Measurements from ENCODE around the gene ZNF516. TPM values are rescaled to one million over a fixed set of nuclear protein-coding genes. Genes with fewer than 3 reads are reported as not detected.

The ZNF516 gene
- total and polyA plus RNA-seq, 7 experiments from 2014 or later = 1.9 to 60.4 (median 21.7) TPM

DNA sequence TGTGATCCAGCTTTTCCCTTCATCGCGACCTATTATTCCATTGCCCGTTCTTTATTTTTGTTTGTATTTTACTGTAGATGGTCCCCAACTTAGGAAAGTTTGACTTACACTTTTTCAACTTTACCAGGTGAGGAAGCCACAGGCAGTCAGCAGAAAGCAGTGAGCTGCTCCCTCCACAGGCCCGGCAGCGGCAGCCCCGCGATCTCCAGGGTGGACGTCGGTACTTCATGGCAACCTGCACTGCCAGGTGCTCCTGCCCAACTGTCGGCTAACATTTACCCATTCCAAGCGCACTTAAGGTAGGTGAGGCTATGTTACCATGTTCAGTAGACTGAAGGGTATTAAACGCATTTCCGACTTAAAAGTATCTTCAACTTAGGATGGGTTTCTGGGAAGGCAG, 12.8 kb downstream of the ZNF516 start:
- Mint-ChIP-seq H3K36me3 (peaks cover 0 to 21% (median 0%) of the 10 kb centered on the region in 5 donors), H3K4me3 (no peak overlapping the region), H3K4me1 (peaks cover under 1 to 55% (median 39%) of the 10 kb centered on the region in 7 donors), H3K27me3 (peaks cover 0 to 24% (median 0%) of the 10 kb centered on the region in 5 donors), H3K9me3 (peaks cover 0 to 1% (median 0%) of the 10 kb centered on the region in 11 donors), H3K27ac (no peak overlapping the region)
- peaks cover 0 to under 1% of the 10 kb centered on the region in 2 donors for H3K4me1 ChIP-seq (ENCODE audit: control insufficient read depth in 2 of 2, insufficient read depth in 2 of 2, low read length in 2 of 2)
- H3K9me3 ChIP-seq (ENCODE audit: control insufficient read depth in 2 of 3, low read length in 3 of 3) = no peaks in the 10 kb centered on the region
- ATAC-seq = no peak
- ChIA-PET POLR2A (interaction anchor here (1.0 to 1.7 kb wide), 4 partner anchors 8 to 17 kb away, joined by 3 to 7 read pairs (median 4); no protein-coding TSS in a partner anchor), CTCF (no interaction called here)
- H3K27ac ChIP-seq (ENCODE audit: low read depth, low read length) = no peak overlapping the region
- intact Hi-C loops (cut with micrococcal nuclease) = no loop called here
- no peak overlapping the region for H3K4me3 ChIP-seq (ENCODE audit: low read length)
- H3K36me3 ChIP-seq (ENCODE audit: control insufficient read depth in 2 of 3, insufficient read depth in 3 of 3, low read length in 3 of 3) = peaks cover 0 to 3% (median 0%) of the 10 kb centered on the region in 3 experiments
- no peaks in the 10 kb centered on the region for H3K27me3 ChIP-seq (ENCODE audit: control insufficient read depth in 2 of 2, insufficient read depth in 2 of 2, low read length in 2 of 2)
- DNase-seq = no peak

DNA sequence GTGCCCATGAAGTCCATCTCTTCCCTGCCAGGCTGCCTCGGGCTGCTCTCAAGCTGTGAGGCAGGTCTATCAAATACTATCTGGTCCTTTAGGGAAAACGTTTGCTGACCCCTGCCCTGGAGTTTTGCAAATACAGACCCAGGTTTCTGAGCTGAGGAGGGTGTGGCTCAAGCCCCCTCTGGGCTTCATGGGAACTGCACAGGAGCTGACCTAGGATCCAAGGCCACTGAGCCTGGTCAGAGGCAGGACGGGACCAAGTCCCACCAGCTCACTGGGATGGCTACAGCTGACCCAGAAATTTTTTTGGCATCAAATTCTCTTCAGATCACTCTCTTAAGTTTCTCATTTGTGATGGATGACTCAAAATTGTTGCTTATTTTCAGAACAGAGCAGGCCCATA, 14.1 kb downstream of the ZNF516 start:
- peaks cover 4 to 57% (median 44%) of the 10 kb centered on the region in 7 donors for H3K4me1 Mint-ChIP-seq
- ChIA-PET CTCF (no interaction called here), POLR2A (interaction anchor here (0.7 to 1.2 kb wide), 2 partner anchors 9 to 18 kb away, joined by 3 to 4 read pairs; no protein-coding TSS in a partner anchor)
- H3K4me1 ChIP-seq (ENCODE audit: control insufficient read depth in 2 of 2, insufficient read depth in 2 of 2, low read length in 2 of 2) = peaks cover 0 to 7% of the 10 kb centered on the region in 2 donors
- H3K9me3 Mint-ChIP-seq = peaks cover 0 to 1% (median 0%) of the 10 kb centered on the region in 11 donors
- peaks cover 0 to 3% (median 0%) of the 10 kb centered on the region in 3 experiments for H3K36me3 ChIP-seq (ENCODE audit: control insufficient read depth in 2 of 3, insufficient read depth in 3 of 3, low read length in 3 of 3)
- H3K27me3 Mint-ChIP-seq = peaks cover 0 to 29% (median 0%) of the 10 kb centered on the region in 5 donors
- H3K36me3 Mint-ChIP-seq = peaks cover 0 to 18% (median 0%) of the 10 kb centered on the region in 5 donors
- intact Hi-C loops (cut with micrococcal nuclease) = no loop called here
- DNase-seq (no peak), ATAC-seq (no peak)
- H3K4me3 ChIP-seq (ENCODE audit: low read length) = no peak overlapping the region
- H3K27me3 ChIP-seq (ENCODE audit: control insufficient read depth in 2 of 2, insufficient read depth in 2 of 2, low read length in 2 of 2) = no peaks in the 10 kb centered on the region
- no peak overlapping the region for H3K27ac ChIP-seq (ENCODE audit: low read depth, low read length)
- no peaks in the 10 kb centered on the region for H3K9me3 ChIP-seq (ENCODE audit: control insufficient read depth in 2 of 3, low read length in 3 of 3)
- H3K27ac Mint-ChIP-seq = peak overlapping the region in 1 of 9 donors; percentile 42
- H3K4me3 Mint-ChIP-seq = no peak overlapping the region

DNA sequence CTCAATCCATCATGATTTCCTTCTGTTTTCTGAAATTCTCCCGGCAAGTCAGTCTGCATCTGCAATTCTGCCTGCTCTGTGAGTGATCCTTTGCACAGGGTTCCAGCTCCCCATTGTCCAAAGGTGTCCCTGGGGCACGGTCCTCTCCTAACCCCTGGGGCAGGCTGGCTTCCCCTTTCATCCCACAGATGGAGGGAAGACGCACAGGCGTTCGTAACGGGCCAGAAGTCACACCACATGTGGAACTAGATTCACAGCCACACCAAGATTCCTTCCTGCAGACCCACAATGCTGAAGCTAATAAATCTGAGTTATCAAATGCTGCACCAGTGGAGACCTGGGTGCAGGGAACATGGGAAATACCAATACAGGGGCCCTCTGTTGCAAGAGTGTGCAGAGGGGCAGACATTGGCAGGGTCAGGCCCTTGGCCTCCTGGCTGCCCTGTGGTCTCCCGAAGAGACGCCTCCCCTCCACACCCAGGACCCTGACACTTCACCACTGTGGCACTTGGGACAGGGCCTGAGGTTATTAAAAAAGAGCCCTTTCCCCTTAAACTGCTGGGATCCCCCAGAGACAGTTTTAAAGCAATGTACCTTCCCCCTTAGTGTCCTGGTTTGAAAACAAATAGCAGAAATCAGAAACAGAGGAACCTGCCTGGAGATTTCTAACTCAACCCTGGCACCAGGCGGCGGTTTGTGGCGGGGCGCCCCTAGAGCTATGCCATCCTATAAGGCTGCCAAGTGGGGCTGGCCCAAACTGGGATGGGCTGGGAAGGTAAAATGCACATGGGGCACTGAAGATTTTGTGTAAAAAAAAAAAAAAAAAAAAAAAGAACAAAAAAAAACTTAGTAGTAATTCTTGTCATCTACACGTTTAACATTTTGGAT, 15.4 kb downstream of the ZNF516 start:
- ChIA-PET CTCF (no interaction called here), POLR2A (no interaction called here)
- peaks cover 0 to 3% (median 0%) of the 10 kb centered on the region in 3 experiments for H3K36me3 ChIP-seq (ENCODE audit: control insufficient read depth in 2 of 3, insufficient read depth in 3 of 3, low read length in 3 of 3)
- Mint-ChIP-seq H3K4me1 (peaks cover 4 to 56% (median 45%) of the 10 kb centered on the region in 7 donors), H3K27ac (no peak overlapping the region), H3K4me3 (no peak overlapping the region), H3K27me3 (peaks cover 0 to 30% (median 0%) of the 10 kb centered on the region in 5 donors), H3K36me3 (peaks cover 0 to 18% (median 0%) of the 10 kb centered on the region in 5 donors), H3K9me3 (peaks cover 0 to 1% (median 0%) of the 10 kb centered on the region in 11 donors)
- DNase-seq (no peak), ATAC-seq (peak; percentile 43)
- no peaks in the 10 kb centered on the region for H3K9me3 ChIP-seq (ENCODE audit: control insufficient read depth in 2 of 3, low read length in 3 of 3)
- no peak overlapping the region for H3K27ac ChIP-seq (ENCODE audit: low read depth, low read length)
- intact Hi-C loops (cut with micrococcal nuclease) = loop anchor here in 1 of 2 donors (10.0 kb wide), 1 partner anchor 105 kb away; no protein-coding TSS in a partner anchor
- H3K4me1 ChIP-seq (ENCODE audit: control insufficient read depth in 2 of 2, insufficient read depth in 2 of 2, low read length in 2 of 2) = peaks cover 0 to 7% of the 10 kb centered on the region in 2 donors
- H3K27me3 ChIP-seq (ENCODE audit: control insufficient read depth in 2 of 2, insufficient read depth in 2 of 2, low read length in 2 of 2) = no peaks in the 10 kb centered on the region
- H3K4me3 ChIP-seq (ENCODE audit: low read length) = no peak overlapping the region

DNA sequence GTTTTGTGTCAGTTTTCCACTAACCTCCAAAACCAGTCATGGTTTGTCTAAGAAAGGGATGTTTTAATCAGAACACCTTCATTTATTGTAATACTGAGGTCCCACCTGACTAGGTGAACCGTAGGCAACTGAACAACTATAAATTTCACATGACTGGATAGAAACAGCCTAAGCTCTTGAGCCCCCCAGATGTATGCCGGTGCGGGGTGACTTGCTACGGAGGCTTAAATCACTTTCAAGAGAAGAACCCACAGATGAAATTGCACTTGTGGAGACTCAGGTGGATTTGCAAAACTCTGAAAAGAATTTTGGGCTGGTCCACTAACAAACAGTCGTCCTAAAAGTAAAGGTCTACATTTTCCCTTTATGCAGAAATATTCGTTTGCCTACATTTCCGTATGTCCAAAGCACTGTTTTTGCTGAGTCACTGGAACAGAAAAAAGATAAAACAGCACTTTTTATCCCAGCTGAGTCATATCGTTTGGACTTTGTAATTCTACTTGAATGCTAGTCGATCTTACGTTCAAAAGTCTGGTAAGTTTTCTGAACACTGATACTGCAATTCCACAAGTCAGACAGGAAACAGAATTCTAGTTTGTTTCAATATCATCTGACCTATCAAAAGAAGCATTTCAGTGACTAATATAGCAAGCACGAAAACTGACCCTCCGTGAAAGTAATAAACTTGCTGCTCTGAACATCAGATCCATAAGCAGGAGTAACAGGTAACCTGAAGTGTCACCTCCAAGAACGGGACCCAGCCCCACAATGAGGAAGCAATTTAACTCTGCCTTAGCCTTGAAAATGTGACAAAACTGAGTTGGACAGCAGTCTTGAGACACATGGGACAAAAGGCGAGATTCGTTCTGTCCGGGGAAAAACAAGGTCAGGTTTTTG, 18.1 kb downstream of the ZNF516 start:
- Histone ChIP-seq H3K27me3 (ENCODE audit: control insufficient read depth in 2 of 2, insufficient read depth in 2 of 2, low read length in 2 of 2) (no peaks in the 10 kb centered on the region), H3K4me1 (ENCODE audit: control insufficient read depth in 2 of 2, insufficient read depth in 2 of 2, low read length in 2 of 2) (peaks cover 0 to 7% of the 10 kb centered on the region in 2 donors), H3K27ac (ENCODE audit: low read depth, low read length) (no peak overlapping the region), H3K36me3 (ENCODE audit: control insufficient read depth in 2 of 3, insufficient read depth in 3 of 3, low read length in 3 of 3) (no peaks in the 10 kb centered on the region), H3K9me3 (ENCODE audit: control insufficient read depth in 2 of 3, low read length in 3 of 3) (no peaks in the 10 kb centered on the region), H3K4me3 (ENCODE audit: low read length) (no peak overlapping the region)
- Mint-ChIP-seq H3K4me1 (peaks cover 4 to 74% (median 58%) of the 10 kb centered on the region in 7 donors), H3K27me3 (peaks cover 0 to 36% (median 0%) of the 10 kb centered on the region in 5 donors), H3K4me3 (peak overlapping the region in 8 of 10 donors; percentile 5 to 72 (median 50)), H3K9me3 (peaks cover 0 to 1% (median 0%) of the 10 kb centered on the region in 11 donors), H3K27ac (peak overlapping the region in 4 of 9 donors; percentile 26 to 72 (median 28)), H3K36me3 (peaks cover 0 to 7% (median 0%) of the 10 kb centered on the region in 5 donors)
- intact Hi-C loops (cut with micrococcal nuclease) = loop anchor here in 1 of 2 donors (2.0 to 10.0 kb wide), 2 partner anchors 14 to 108 kb away; no protein-coding TSS in a partner anchor
- no peak for ATAC-seq
- no peak for DNase-seq
- POLR2A ChIA-PET = no interaction called here
- CTCF ChIA-PET = no interaction called here

DNA sequence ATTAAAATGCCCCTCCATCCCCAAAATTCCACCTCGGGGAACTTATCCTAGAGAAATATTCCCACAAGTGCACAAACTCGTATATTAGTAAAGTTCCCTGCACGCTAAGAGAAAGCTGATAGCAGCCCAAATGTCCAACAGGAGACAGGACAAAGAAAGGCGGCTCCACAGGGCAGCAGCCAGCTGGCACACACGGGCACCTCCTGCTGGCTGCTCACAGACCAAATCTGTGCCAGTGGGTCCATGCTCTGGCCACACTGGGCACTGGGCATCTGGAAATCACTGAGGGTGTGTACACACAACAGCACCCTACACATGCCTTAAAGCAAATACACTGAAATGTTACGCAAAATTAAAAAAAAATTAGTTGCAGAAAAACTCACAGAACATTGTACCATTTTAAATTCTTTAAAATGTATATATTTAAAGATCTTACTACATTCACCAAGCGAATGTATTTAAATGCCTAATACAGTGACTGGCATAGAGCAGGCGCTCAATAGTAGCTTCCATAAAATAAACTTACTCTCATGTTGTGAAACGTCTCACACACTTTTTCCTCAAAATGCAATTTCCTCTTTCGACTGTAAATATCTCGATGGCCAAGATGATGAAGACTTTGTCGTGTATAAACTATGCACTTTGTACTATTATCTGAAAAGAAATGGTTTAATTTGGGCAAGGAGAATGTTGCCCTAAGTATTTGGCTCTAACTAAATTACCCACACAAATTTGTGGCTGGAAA, 19.4 kb downstream of the ZNF516 start:
- intact Hi-C loops (cut with micrococcal nuclease) = loop anchor here in 1 of 2 donors (2.0 to 10.0 kb wide), 2 partner anchors 15 to 109 kb away; no protein-coding TSS in a partner anchor
- Mint-ChIP-seq H3K27ac (peak overlapping the region in 1 of 9 donors; percentile 7), H3K4me3 (no peak overlapping the region), H3K27me3 (peaks cover 0 to 37% (median 0%) of the 10 kb centered on the region in 5 donors), H3K4me1 (peaks cover 4 to 71% (median 61%) of the 10 kb centered on the region in 7 donors), H3K9me3 (peaks cover 0 to 1% (median 0%) of the 10 kb centered on the region in 11 donors), H3K36me3 (peaks cover 0 to 7% (median 0%) of the 10 kb centered on the region in 5 donors)
- ChIA-PET CTCF (no interaction called here), POLR2A (no interaction called here)
- peaks cover 0 to 7% of the 10 kb centered on the region in 2 donors for H3K4me1 ChIP-seq (ENCODE audit: control insufficient read depth in 2 of 2, insufficient read depth in 2 of 2, low read length in 2 of 2)
- DNase-seq (no peak), ATAC-seq (peak; percentile 40)
- no peak overlapping the region for H3K27ac ChIP-seq (ENCODE audit: low read depth, low read length)
- no peaks in the 10 kb centered on the region for H3K27me3 ChIP-seq (ENCODE audit: control insufficient read depth in 2 of 2, insufficient read depth in 2 of 2, low read length in 2 of 2)
- no peak overlapping the region for H3K4me3 ChIP-seq (ENCODE audit: low read length)
- H3K36me3 ChIP-seq (ENCODE audit: control insufficient read depth in 2 of 3, insufficient read depth in 3 of 3, low read length in 3 of 3) = no peaks in the 10 kb centered on the region
- H3K9me3 ChIP-seq (ENCODE audit: control insufficient read depth in 2 of 3, low read length in 3 of 3) = no peaks in the 10 kb centered on the region

All from naive thymus-derived CD4-positive, alpha-beta T cell (primary cell).